ENCODE data around the gene CIP2A. TPM values are rescaled to one million over a fixed set of nuclear protein-coding genes. Genes with fewer than 3 reads are reported as not detected.

The CIP2A gene
- total RNA-seq, 1 experiment from 2014 or later: 91.9 TPM

GRCh38 chr3:108510496-108510895 is 78.7 kb downstream of the CIP2A start, which contains the start of gene MYH15:
Gene MYH15 (minus strand): TSS chr3:108510596. CDS start chr3:108510530, 66 bp downstream.
- DNase-seq (ENCODE audit: low read depth): no peak

- DNase-seq (ENCODE audit: low read depth): no peak
Observed at GRCh38 chr3:108509871-108510270, 79.4 kb downstream of the CIP2A start.

GRCh38 chr3:108509263-108509662 is 80.0 kb downstream of the CIP2A start:
- DNase-seq (ENCODE audit: low read depth): no peak

GRCh38 chr3:108507902-108508301 is 81.3 kb downstream of the CIP2A start:
- DNase-seq (ENCODE audit: low read depth): no peak

- no peak for DNase-seq (ENCODE audit: low read depth)
Observed at GRCh38 chr3:108505811-108506210, 83.4 kb downstream of the CIP2A start.

GRCh38 chr3:108503722-108504121 is 85.5 kb downstream of the CIP2A start:
- no peak for DNase-seq (ENCODE audit: low read depth)

- peak; percentile 40 for DNase-seq (ENCODE audit: low read depth)
Observed at GRCh38 chr3:108501535-108501934, 87.7 kb downstream of the CIP2A start.

GRCh38 chr3:108500728-108501127 is 88.5 kb downstream of the CIP2A start:
- peak; percentile 21 for DNase-seq (ENCODE audit: low read depth)

Other genes with a start within 250 kb of the CIP2A start
- gene MYH15, start 78.8 kb downstream of the CIP2A start, total RNA-seq (2014; rRNA removed; shearing (Covaris generic)): 0.20 and 0.24 TPM in 2 replicates
- gene DZIP3, start 284 bp upstream of the CIP2A start, total RNA-seq (2014; rRNA removed; shearing (Covaris generic)): 10.1 and 12.5 TPM in 2 replicates
- gene RETNLB, start 168.0 kb upstream of the CIP2A start, total RNA-seq (2014; rRNA removed; shearing (Covaris generic)): not detected in 2 replicates
- gene TRAT1, start 233.3 kb upstream of the CIP2A start, total RNA-seq (2014; rRNA removed; shearing (Covaris generic)): not detected in 2 replicates

All from RPMI7951 (cell line).